ENCODE results near the gene ITGB3.

DNA sequence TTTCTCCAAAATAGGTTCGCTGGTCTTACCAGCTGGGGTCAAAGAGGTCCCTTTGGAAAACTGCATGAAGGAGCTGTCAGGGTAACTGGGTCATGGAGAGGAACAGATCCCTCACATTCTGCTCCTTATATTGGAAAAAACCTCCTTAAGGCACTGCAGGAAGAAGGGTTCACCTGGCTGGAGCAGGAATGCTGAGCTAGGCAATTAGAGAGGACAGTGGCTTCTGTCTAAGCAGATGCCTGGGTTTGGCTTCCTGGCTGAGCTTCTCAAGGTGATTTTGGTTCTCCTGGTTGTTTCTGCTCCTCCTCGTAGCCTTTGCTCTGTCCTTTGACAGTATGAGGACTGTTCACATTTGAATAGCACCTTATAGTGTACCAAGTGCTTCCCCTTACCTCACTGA lies 19.6 kb downstream of the ITGB3 start:
- TF ChIP-seq TAF1 (IDR thresholded peaks at IDR 0.05; ENCODE audit: borderline replicate concordance, low read depth, low read length) (no peak), POLR2A (IDR thresholded peaks at IDR 0.05; ENCODE audit: low read depth, low read length) (no peak)

Measured in GM12892 (cell line).